Measurements from ENCODE around the gene CBLC.

CBLC gene

GRCh38 chr19:44734357-44734756 lies 43.3 kb upstream of the CBLC start:
- TF ChIP-seq CTCF (IDR thresholded peaks at IDR 0.05; ENCODE audit: insufficient read depth, low read depth, low read length, missing control alignments): no peak
- no peak overlapping the region for H3K4me3 ChIP-seq (ENCODE audit: low read length)
- DNase-seq (ENCODE audit: low read depth): no peak

GRCh38 chr19:44735011-44735410 lies 42.7 kb upstream of the CBLC start:
- no peak overlapping the region for H3K4me3 ChIP-seq (ENCODE audit: low read length)
- TF ChIP-seq CTCF (IDR thresholded peaks at IDR 0.05; ENCODE audit: insufficient read depth, low read depth, low read length, missing control alignments): no peak
- DNase-seq (ENCODE audit: low read depth): peak; percentile 67

- no peak overlapping the region for H3K4me3 ChIP-seq (ENCODE audit: low read length)
- no peak for TF ChIP-seq CTCF (IDR thresholded peaks at IDR 0.05; ENCODE audit: insufficient read depth, low read depth, low read length, missing control alignments)
- peak; percentile 27 for DNase-seq (ENCODE audit: low read depth)
Observed at GRCh38 chr19:44737238-44738071, 40.2 kb upstream of the CBLC start.

- TF ChIP-seq CTCF (IDR thresholded peaks at IDR 0.05; ENCODE audit: insufficient read depth, low read depth, low read length, missing control alignments): no peak
- no peak for DNase-seq (ENCODE audit: low read depth)
- no peak overlapping the region for H3K4me3 ChIP-seq (ENCODE audit: low read length)
Observed at GRCh38 chr19:44738136-44738535, 39.6 kb upstream of the CBLC start.

GRCh38 chr19:44738603-44739558 lies 38.8 kb upstream of the CBLC start:
- DNase-seq (ENCODE audit: low read depth): peak; percentile 35
- no peak for TF ChIP-seq CTCF (IDR thresholded peaks at IDR 0.05; ENCODE audit: insufficient read depth, low read depth, low read length, missing control alignments)
- H3K4me3 ChIP-seq (ENCODE audit: low read length): no peak overlapping the region

GRCh38 chr19:44740351-44740824 lies 37.3 kb upstream of the CBLC start:
- TF ChIP-seq CTCF (IDR thresholded peaks at IDR 0.05; ENCODE audit: insufficient read depth, low read depth, low read length, missing control alignments): no peak
- DNase-seq (ENCODE audit: low read depth): no peak
- H3K4me3 ChIP-seq (ENCODE audit: low read length): no peak overlapping the region

Data from epithelial cell of esophagus (primary cell).